ENCODE data around the gene MPZL3.

The MPZL3 gene

GRCh38 chr11:118202599-118203422, 49.4 kb downstream of the MPZL3 start:
- TF ChIP-seq Cebpa-rat (IDR thresholded peaks at IDR 0.05), result no peak
- H3K9me3 ChIP-seq (replicated peaks in 1 of 11), result no peaks in the 10 kb centered on the region
- H3K27ac ChIP-seq, result peak overlapping the region in 2 of 11 experiments; percentile 1 to 21; a peak in 1 of 22 replicates
- peaks cover 10 to 94% (median 33%) of the 10 kb centered on the region in 10 experiments for H3K4me1 ChIP-seq
- H4K20me1 ChIP-seq, result no peaks in the 10 kb centered on the region
- H3K36me3 ChIP-seq, result peaks cover 0 to 70% (median 0%) of the 10 kb centered on the region in 11 experiments; a peak in 6 of 22 replicates
- no peaks in the 10 kb centered on the region for H3K27me3 ChIP-seq
- H3K9ac ChIP-seq, result no peak overlapping the region
- H3K4me3 ChIP-seq, result no peak overlapping the region
- H3K4me2 ChIP-seq, result peak overlapping the region in 6 of 11 experiments; percentile 16 to 38 (median 30); a peak in 10 of 22 replicates

GRCh38 chr11:118201966-118202365, 50.2 kb downstream of the MPZL3 start:
- Histone ChIP-seq H3K4me3 (no peak overlapping the region), H3K27me3 (no peaks in the 10 kb centered on the region), H3K4me1 (peaks cover 10 to 85% (median 27%) of the 10 kb centered on the region in 10 experiments), H3K27ac (no peak overlapping the region), H3K4me2 (peak overlapping the region in 4 of 11 experiments; percentile 28 to 38 (median 34); a peak in 3 of 22 replicates), H4K20me1 (no peaks in the 10 kb centered on the region), H3K9me3 (replicated peaks in 1 of 11) (no peaks in the 10 kb centered on the region), H3K36me3 (peaks cover 0 to 74% (median 0%) of the 10 kb centered on the region in 11 experiments; a peak in 6 of 22 replicates), H3K9ac (no peak overlapping the region)
- no peak for TF ChIP-seq Cebpa-rat (IDR thresholded peaks at IDR 0.05)

- Histone ChIP-seq H3K27me3 (no peaks in the 10 kb centered on the region), H3K36me3 (peaks cover 0 to 83% (median 0%) of the 10 kb centered on the region in 11 experiments; a peak in 6 of 22 replicates)
These were observed 51.1 kb downstream of the MPZL3 start for GRCh38 chr11:118200901-118201680.

DNA sequence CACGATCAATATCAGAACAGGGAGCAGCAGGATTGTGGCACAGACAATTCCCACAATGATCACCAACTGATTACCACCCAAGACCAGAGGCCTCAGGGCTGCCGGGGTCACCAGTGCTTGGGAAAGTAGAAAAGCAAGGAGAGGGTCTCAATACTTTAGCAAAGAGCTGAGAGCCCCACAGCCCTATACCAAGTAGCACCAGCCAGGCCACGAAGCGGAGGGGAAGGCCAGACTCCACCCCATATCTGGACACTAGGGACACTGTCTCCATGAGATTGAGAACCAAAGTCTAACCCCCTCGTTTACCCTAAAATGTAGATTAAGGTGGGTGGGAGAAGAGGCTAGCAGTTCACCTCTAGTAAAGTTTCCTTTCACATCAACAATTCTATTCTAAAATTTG, 51.7 kb downstream of the MPZL3 start:
- Histone ChIP-seq H3K36me3 (peaks cover 0 to 87% (median 0%) of the 10 kb centered on the region in 11 experiments; a peak in 6 of 22 replicates), H3K4me2 (peak overlapping the region in 2 of 11 experiments; percentile 9 to 31; a peak in 2 of 22 replicates), H4K20me1 (no peaks in the 10 kb centered on the region), H3K4me1 (peaks cover 0 to 71% (median 14%) of the 10 kb centered on the region in 10 experiments; a peak in 10 of 20 replicates), H3K9me3 (replicated peaks in 1 of 11) (no peaks in the 10 kb centered on the region), H3K9ac (no peak overlapping the region), H3K27me3 (no peaks in the 10 kb centered on the region), H3K4me3 (no peak overlapping the region), H3K27ac (no peak overlapping the region)
- no peak for TF ChIP-seq Cebpa-rat (IDR thresholded peaks at IDR 0.05)

More at GRCh38 chr11:118200901-118201680, 51.1 kb downstream of the MPZL3 start:
- peaks cover 2 to 76% (median 18%) of the 10 kb centered on the region in 10 experiments; a peak in 19 of 20 replicates for H3K4me1 ChIP-seq
- H3K27ac ChIP-seq, result no peak overlapping the region
- no peak overlapping the region for H3K9ac ChIP-seq
- no peaks in the 10 kb centered on the region for H3K9me3 ChIP-seq (replicated peaks in 1 of 11)
- no peak overlapping the region for H3K4me3 ChIP-seq
- H3K4me2 ChIP-seq, result peak overlapping the region in 2 of 11 experiments; percentile 9 to 31; a peak in 1 of 22 replicates
- no peaks in the 10 kb centered on the region for H4K20me1 ChIP-seq
- no peak for TF ChIP-seq Cebpa-rat (IDR thresholded peaks at IDR 0.05)

- no peak for TF ChIP-seq Cebpa-rat (IDR thresholded peaks at IDR 0.05)
- H3K27ac ChIP-seq, result 0 out of 22 replicates have a peak overlapping the region, but pooled peaks of 1 of the 11 experiments have one; percentile 21
- peaks cover 0 to 64% (median 13%) of the 10 kb centered on the region in 10 experiments; a peak in 10 of 20 replicates for H3K4me1 ChIP-seq
These were observed 53.0 kb downstream of the MPZL3 start for GRCh38 chr11:118199135-118199534.

GRCh38 chr11:118198370-118198769, 53.8 kb downstream of the MPZL3 start:
- peak overlapping the region in 3 of 11 experiments; percentile 14 to 30 (median 21); a peak in 2 of 22 replicates for H3K27ac ChIP-seq
- no peaks in the 10 kb centered on the region for H3K27me3 ChIP-seq
- H4K20me1 ChIP-seq, result no peaks in the 10 kb centered on the region
- H3K36me3 ChIP-seq, result peaks cover 0 to 87% (median 0%) of the 10 kb centered on the region in 11 experiments; a peak in 6 of 22 replicates
- peaks cover 0 to 58% (median 13%) of the 10 kb centered on the region in 10 experiments; a peak in 10 of 20 replicates for H3K4me1 ChIP-seq
- no peak for TF ChIP-seq Cebpa-rat (IDR thresholded peaks at IDR 0.05)
- no peak overlapping the region for H3K4me3 ChIP-seq
- peak overlapping the region in 2 of 11 experiments; percentile 25 to 40; a peak in 1 of 22 replicates for H3K9ac ChIP-seq
- H3K9me3 ChIP-seq (replicated peaks in 1 of 11), result peaks cover 0 to 10% (median 0%) of the 10 kb centered on the region in 11 experiments; a peak in 7 of 22 replicates
- peak overlapping the region in 6 of 11 experiments; percentile 12 to 68 (median 50); a peak in 8 of 22 replicates for H3K4me2 ChIP-seq

More at GRCh38 chr11:118199135-118199534, 53.0 kb downstream of the MPZL3 start:
- Histone ChIP-seq H3K27me3 (no peaks in the 10 kb centered on the region), H3K4me2 (peak overlapping the region in 4 of 11 experiments; percentile 47 to 68 (median 56); a peak in 9 of 22 replicates), H3K9me3 (replicated peaks in 1 of 11) (peaks cover 0 to 2% (median 0%) of the 10 kb centered on the region in 11 experiments; a peak in 2 of 22 replicates), H3K9ac (peak overlapping the region in 1 of 11 experiments; percentile 16; a peak in 1 of 22 replicates), H3K4me3 (no peak overlapping the region), H4K20me1 (no peaks in the 10 kb centered on the region), H3K36me3 (peaks cover 0 to 87% (median 0%) of the 10 kb centered on the region in 11 experiments; a peak in 6 of 22 replicates)

- Histone ChIP-seq H3K9ac (0 out of 22 replicates have a peak overlapping the region, but pooled peaks of 1 of the 11 experiments have one; percentile 16), H3K27me3 (no peaks in the 10 kb centered on the region), H3K4me3 (no peak overlapping the region), H3K36me3 (peaks cover 0 to 70% (median 0%) of the 10 kb centered on the region in 11 experiments; a peak in 5 of 22 replicates), H3K4me2 (peak overlapping the region in 2 of 11 experiments; percentile 4 to 17; a peak in 3 of 22 replicates), H3K4me1 (peaks cover 0 to 25% (median 8%) of the 10 kb centered on the region in 10 experiments; a peak in 9 of 20 replicates), H3K27ac (no peak overlapping the region), H3K9me3 (replicated peaks in 1 of 11) (peaks cover 18 to 34% (median 22%) of the 10 kb centered on the region in 11 experiments), H4K20me1 (no peaks in the 10 kb centered on the region)
- no peak for TF ChIP-seq Cebpa-rat (IDR thresholded peaks at IDR 0.05)
These were observed 57.1 kb downstream of the MPZL3 start for GRCh38 chr11:118194835-118195627.

Data from BLaER1 treated with 17β-estradiol and CSF1 and Interleukin-3, amounts not matched to agents 10 nM and 100 nM (cell line).